Dermis blood vessel endothelial cell (primary cell): Measurements from ENCODE around the gene ZRANB3. TPM values are rescaled to one million over a fixed set of nuclear protein-coding genes. Genes with fewer than 3 reads are reported as not detected.
A peak's percentile ranks its signal among the peaks of the same experiment; 100 is the strongest.
"Not testable (repeated sequence)": the region's sequence is repeated elsewhere in the genome, so short reads cannot be mapped to it uniquely, and the experiment has no call there.

ENCODE experiments used
- DNase-seq: peaks from one replicate; pipeline ENCODE4 v3.0.0; 2010
- total RNA-seq: library from RNA; depleted of rRNA; stranded (reverse); fragments of >200 nt; gene quantifications from 2 replicates; pipeline ENCODE4 v1.2.3, GENCODE V29; 2014

The ZRANB3 gene
- total RNA-seq, 1 donor from 2014 or later = 4.9 TPM

GRCh38 chr2:135169900-135170753, 360.9 kb downstream of the ZRANB3 start:
- no peak for DNase-seq

DNA sequence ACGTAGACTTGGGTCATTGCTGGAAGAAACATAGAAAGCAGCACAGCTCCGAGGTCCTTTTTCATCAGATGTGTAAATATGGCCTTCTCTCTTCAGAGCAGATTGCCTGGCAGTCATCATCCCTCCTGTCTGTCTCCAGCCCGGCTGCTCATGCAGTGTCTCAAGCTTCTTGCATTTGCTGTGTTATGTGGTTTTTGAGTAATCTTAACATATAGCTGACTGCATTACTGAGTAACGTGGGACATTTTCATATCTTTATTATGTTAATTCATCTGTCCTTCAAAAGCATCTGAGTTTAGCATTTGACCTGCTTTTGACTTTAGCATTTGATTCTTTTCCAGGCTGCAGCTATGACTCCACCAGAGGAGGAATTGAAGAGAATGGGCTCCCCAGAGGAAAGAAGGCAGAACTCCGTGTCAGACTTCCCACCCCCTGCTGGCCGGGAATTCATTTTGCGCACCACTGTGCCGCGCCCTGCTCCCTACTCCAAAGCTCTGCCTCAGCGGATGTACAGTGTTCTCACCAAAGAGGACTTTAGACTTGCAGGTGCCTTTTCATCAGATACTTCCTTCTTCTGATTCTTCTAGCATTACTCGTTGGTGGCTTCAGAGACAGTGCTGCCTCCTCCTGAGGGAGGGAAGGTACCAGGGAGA, 362.7 kb downstream of the ZRANB3 start:
- no peak for DNase-seq

- DNase-seq = no peak
Measured at GRCh38 chr2:135167273-135167672, 363.7 kb downstream of the ZRANB3 start.

GRCh38 chr2:135164431-135164830, 366.6 kb downstream of the ZRANB3 start:
- peak; percentile 56 for DNase-seq

GRCh38 chr2:135163901-135164300, 367.1 kb downstream of the ZRANB3 start:
- no peak for DNase-seq

GRCh38 chr2:135163306-135163705, 367.7 kb downstream of the ZRANB3 start:
- no peak for DNase-seq

DNA sequence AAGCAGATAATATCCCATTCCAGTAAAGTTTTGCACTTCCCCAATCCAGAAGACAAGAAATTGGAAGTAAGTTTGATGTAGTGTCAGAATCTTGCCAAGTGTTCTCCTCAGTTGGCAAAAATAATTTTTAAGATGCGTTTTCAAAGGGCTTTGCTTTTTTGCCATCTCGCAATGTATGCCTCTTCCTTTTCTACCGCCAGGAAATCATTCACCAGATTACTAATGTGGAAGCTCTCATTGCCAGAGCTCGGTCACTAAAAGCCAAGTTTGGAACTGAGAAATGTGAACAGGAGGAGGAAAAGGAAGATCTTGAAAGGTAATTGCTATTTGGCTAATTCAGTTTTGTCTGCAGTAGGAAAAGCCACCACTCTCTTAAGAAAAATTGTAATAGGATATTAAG, 368.2 kb downstream of the ZRANB3 start:
- DNase-seq = no peak

- DNase-seq = no peak
Measured at GRCh38 chr2:135162377-135162776, 368.6 kb downstream of the ZRANB3 start.

- DNase-seq = no peak
Measured at GRCh38 chr2:135159191-135159590, 371.8 kb downstream of the ZRANB3 start.

GRCh38 chr2:135157856-135158255, 373.2 kb downstream of the ZRANB3 start:
- DNase-seq = no peak

- DNase-seq = no peak
Measured at GRCh38 chr2:135154962-135155361, 376.1 kb downstream of the ZRANB3 start.

DNA sequence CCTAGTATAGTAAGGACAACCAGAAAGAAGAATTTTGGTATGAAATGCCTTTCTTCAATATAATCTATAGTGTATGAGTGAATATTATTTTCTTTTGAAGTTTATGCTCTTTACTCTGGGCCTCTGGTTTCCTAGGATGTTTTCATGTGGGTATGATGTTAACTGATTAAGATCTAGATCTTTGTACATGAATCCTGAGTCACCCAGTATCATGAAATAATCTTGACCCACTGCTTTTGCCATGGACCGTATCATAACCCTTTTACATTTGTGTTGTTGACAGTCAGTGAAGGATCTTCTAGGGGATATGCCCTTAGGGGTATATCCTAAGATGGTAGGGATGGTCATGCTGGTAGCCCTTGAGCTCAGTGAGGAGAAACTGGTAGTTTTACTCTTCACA, 378.7 kb downstream of the ZRANB3 start:
- DNase-seq = no peak

DNA sequence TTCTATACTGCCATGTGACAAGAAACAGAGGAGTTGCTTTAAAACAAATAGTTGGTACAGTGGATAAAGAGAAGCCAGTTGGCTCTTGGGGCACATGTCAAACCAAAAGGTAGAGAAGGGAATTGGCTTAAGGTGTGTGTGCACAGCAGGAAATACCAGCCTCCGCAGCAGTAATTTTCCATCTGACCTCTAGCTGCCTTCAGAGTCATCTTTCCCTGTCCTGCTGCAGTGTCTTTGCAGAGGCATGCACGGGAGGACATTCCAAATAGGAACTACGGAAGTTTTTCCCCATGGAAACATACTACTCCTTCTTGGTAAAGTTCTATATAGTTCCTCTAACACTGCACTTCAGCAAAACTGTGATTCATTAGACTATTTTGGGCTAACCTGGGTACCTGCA, 379.4 kb downstream of the ZRANB3 start:
- no peak for DNase-seq

DNA sequence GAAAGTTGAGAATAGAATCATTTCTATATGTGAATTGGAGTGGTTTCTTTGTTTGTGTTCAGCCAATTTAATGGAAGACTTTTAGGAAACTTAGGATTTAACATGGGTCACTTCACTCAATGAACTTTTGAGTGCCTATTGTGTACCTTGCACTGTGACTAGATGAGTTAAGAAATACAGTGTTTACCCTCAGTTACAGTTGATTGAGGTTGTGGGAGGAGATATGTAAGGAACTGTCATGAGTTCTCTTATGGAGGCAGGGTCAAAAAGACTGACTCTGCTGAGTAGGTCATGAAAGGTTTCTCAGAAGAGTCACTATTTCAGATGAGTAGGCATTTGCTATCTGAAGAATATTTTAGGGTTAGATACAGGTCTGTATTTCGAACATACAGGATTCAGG, 380.3 kb downstream of the ZRANB3 start:
- DNase-seq = no peak

GRCh38 chr2:135149251-135149650, 381.8 kb downstream of the ZRANB3 start:
- peak; percentile 34 for DNase-seq

GRCh38 chr2:135144343-135144742, 386.7 kb downstream of the ZRANB3 start:
- DNase-seq = no peak

DNA sequence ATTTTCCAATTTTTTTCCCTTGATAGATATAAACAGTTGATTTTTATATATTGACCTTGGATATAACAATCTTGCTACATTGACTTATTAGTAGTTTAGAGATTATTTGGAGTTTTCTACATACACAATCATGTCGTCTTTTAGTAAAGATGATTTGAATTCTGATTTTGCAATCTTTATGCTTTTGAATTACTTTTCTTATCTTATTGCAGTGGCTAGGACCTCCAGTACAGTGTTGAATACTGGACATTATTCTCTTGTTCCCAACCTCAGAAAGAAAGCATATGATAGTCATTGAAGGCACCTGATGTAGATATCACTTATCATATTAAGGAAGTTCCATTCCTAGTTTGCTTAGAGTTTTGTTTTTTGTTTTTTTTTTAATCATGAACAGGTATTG, 388.7 kb downstream of the ZRANB3 start:
- no peak for DNase-seq

DNA sequence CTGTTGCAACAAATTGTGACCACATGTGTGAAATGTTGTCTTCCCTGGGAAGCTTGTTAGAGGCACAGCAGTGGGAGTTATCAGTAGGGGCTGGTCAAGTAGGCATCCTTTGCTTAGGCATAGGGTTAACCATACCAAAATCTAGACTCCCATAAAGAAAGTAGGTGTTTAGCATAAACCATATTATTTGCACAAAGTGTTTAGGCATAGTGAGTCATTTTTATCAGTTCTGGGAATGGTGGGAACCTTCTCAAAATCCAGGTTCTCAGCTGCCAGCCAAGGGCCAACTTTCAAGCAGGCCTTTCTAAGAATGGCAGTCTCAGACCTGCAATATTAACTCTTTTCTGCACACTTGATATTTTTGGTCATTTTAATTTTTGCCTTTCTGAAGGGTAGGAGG, 390.4 kb downstream of the ZRANB3 start:
- DNase-seq = no peak

- no peak for DNase-seq
Measured at GRCh38 chr2:135132314-135132713, 398.7 kb downstream of the ZRANB3 start.

DNA sequence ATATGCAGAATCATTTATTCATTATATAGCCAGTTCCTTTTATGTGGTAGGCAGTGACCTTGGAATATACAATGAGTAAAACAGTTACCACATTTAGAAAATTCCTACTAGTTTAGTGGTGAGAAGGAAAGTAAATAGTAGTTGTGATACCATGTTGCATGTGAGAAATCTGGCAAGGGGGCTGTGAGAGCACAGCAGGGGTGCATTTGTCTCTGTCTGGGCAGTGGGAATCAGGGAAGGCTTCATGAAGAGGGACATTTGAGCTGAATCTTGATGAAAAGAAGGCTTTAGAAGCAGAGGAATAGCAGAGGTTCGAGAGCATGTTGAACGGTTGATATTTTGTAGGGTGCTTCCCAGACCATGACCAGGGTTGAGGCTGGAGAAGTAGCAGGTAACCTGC, 400.3 kb downstream of the ZRANB3 start:
- no peak for DNase-seq

GRCh38 chr2:135125940-135126339, 405.1 kb downstream of the ZRANB3 start:
- DNase-seq = no peak

GRCh38 chr2:135124924-135125886, 405.8 kb downstream of the ZRANB3 start:
- DNase-seq = no peak

DNA sequence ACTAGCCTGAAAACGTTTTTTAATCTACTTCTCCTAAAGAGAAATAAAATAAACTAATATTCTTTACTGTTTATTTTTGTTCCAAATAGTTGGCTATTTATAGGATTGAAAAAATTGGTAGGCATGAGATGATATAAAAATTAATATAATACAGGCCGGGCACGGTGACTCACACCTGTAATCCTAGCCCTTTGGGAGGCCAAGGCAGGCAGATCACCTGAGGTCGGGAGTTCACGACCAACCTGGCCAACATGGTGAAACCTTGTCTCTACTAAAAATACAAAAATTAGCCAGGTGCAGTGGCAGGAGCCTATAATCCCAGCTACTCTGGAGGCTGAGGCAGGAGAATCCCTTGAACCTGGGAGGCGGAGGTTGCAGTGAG, 409.4 kb downstream of the ZRANB3 start:
- not testable (repeated sequence) for DNase-seq
